Spleen (tissue), 11 donors: Measurements from ENCODE around the gene HCAR3. TPM values are rescaled to one million over a fixed set of nuclear protein-coding genes. Genes with fewer than 3 reads are reported as not detected.
"Not testable (repeated sequence)": the region's sequence is repeated elsewhere in the genome, so short reads cannot be mapped to it uniquely, and the experiment has no call there.

Source experiments
- DNase-seq: peaks from one replicate; pipeline ENCODE4 v3.0.0-alpha.2; 2020
- H3K27ac ChIP-seq, 8 donors: fragments of 200-600 bp; sonication (generic) in 7 of 8; 1 replicate in 4 of 8; 2 replicates in 4 of 8; pipeline versions ENCODE4 v1.5.0 to v1.8.0; 2016 to 2021; ENCODE audit warnings: inconsistent platforms in 4 of 8, mild to moderate bottlenecking in 4 of 8, moderate library complexity in 1 of 8
- H3K27me3 ChIP-seq, 7 donors: fragments of 200-600 bp; sonication (generic) in 6 of 7; replicated peaks in 1 of 7; 1 replicate in 4 of 7; 2 replicates in 3 of 7; pipeline versions ENCODE4 v1.5.0 to v1.8.0; 2016 to 2021; ENCODE audit warnings: inconsistent platforms in 3 of 7, mild to moderate bottlenecking in 1 of 7
- H3K36me3 ChIP-seq, 6 donors: fragments of 200-600 bp; sonication (generic) in 5 of 6; 1 replicate in 4 of 6; 2 replicates in 2 of 6; pipeline versions ENCODE4 v1.5.0 to v1.8.0; 2016 to 2021; ENCODE audit warnings: inconsistent platforms in 2 of 6
- H3K4me1 ChIP-seq, 6 donors: fragments of 200-600 bp; sonication (generic) in 5 of 6; 1 replicate in 3 of 6; 2 replicates in 3 of 6; pipeline versions ENCODE4 v1.5.0 to v1.8.0; 2016 to 2021; ENCODE audit warnings: inconsistent platforms in 3 of 6
- H3K4me3 ChIP-seq, 8 donors: fragments of 200-600 bp; sonication (generic) in 7 of 8; 1 replicate in 4 of 8; 2 replicates in 4 of 8; pipeline versions ENCODE4 v1.5.0 to v1.8.0; 2016 to 2021; ENCODE audit warnings: inconsistent platforms in 4 of 8, mild to moderate bottlenecking in 4 of 8, moderate library complexity in 2 of 8
- H3K9me3 ChIP-seq, 8 donors: fragments of 200-600 bp; sonication (generic) in 7 of 8; 1 replicate in 4 of 8; 2 replicates in 4 of 8; pipeline versions ENCODE4 v1.5.0 to v1.8.0; 2016 to 2021; ENCODE audit warnings: inconsistent platforms in 4 of 8
- POLR2A ChIP-seq, 3 donors: fragments of 450-650 bp; IDR thresholded peaks; one replicate each; pipeline ENCODE4 v1.5.1; 2017; ENCODE audit warnings: antibody characterized with exemption in 3 of 3, mild to moderate bottlenecking in 1 of 3
- POLR2AphosphoS5 ChIP-seq, 3 donors: sonication (generic); formaldehyde crosslinking; IDR thresholded peaks; one replicate each; pipeline ENCODE4 v1.5.1; 2017; ENCODE audit warnings: antibody characterized with exemption in 3 of 3
- WGBS, 5 donors: extraction: QIAGEN DNeasy Blood & Tissue Kit in 3 of 5; methylation state at CpG; one replicate each; pipeline versions ENCODE4 v1.1.5 to v1.1.7; 2013 to 2018; 5-methylcytosine and 5-hydroxymethylcytosine counted together
- intact Hi-C: fragments of 100-400 bp; cut with DNase I; formaldehyde crosslinking; loops from one replicate; pipeline ENCODE4 v1.15.0; 2023; ENCODE audit warnings: low total_unique reads
- polyA plus RNA-seq, 3 donors: library from polyadenylated mRNA; stranded (reverse); fragments of 200-250 nt; gene quantifications; one replicate each; pipeline ENCODE4 v1.2.1, GENCODE V29; 2013
- total RNA-seq, 7 donors: library from RNA; depleted of rRNA in 3 of 7; stranded (reverse); fragments of >200 nt in 3 of 7; fragmentation: NEBNext Ultra II Directional in 4 of 7; extraction: Animal tissue kit (Norgen Biotek cat#: 25700) in 4 of 7; gene quantifications; one replicate each; pipeline versions ENCODE4 v1.1.0 to v1.2.1, GENCODE V29; 2016 to 2021
- TF ChIP-seq, protein P1 (sequence below), 11 experiments: fragments of 200-600 bp in 7 of 11; fragments of 450-650 bp in 4 of 11; sonication (generic) in 4 of 11; IDR thresholded peaks in 8 of 11; conservative IDR thresholded peaks in 3 of 11; 1 replicate in 7 of 11; 2 replicates in 4 of 11; pipeline versions ENCODE4 v1.4.0 to v1.8.0; 2016 to 2021; ENCODE audit warnings: antibody characterized with exemption in 11 of 11, inconsistent platforms in 4 of 11, mild to moderate bottlenecking in 1 of 11
- donor health status: healthy with polysubstance abuse.
- donor health status: DM: no; HTN: no; CAD: no; lungs with moderate emphysema.
- donor health status: DM: no; HTN: no; CAD: no.
- donor health status: Bipolar disorder and iron deficiency.
- donor health status: healthy.
- donor health status: DM: no; HTN: no; CAD: no.
- donor health status: DM: yes; HTN: yes; CAD: no.

HCAR3 gene
- total and polyA plus RNA-seq, 10 donors = 0.36 to 92.8 (median 19.2) TPM

- H3K4me3 ChIP-seq = no peak overlapping the region
- no peak for DNase-seq
- 52 to 79% (median 76%) methylated on average over 11 of the region's 11 CpGs for WGBS, 5 donors
Measured at GRCh38 chr12:122721057-122721545, 4.5 kb upstream of the HCAR3 start.

DNA sequence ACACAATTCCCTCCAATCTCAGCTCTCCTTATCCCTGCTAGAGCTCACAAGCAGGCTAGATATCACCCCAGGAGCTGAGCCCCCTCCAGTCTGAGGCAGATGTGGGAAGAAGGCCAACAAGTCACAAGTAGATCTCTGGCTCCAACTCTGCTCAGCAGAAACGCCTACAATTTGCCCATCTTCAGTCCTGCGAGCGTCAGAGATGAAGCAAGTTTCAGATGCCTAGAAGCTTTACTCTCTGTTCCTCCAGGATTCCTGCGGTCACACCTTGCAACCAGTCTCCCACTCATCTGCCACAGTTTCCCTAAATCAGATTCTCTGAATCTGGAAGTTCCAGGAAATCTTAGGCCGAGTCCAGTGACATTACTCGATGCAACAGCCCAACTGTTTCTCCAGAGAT, 1.4 kb downstream of the HCAR3 start:
- intact Hi-C loops, H3K36me3 ChIP-seq, H3K9me3 ChIP-seq, H3K27ac ChIP-seq, DNase-seq, H3K27me3 ChIP-seq, H3K4me1 ChIP-seq: not testable (repeated sequence)
- 83 to 90% (median 86%) methylated on average over 6 of the region's 6 CpGs for WGBS, 5 donors
- peak overlapping the region in 2 of 8 donors; percentile 26 to 53 for H3K4me3 ChIP-seq

More at GRCh38 chr12:122721057-122721545, 4.5 kb upstream of the HCAR3 start:
- Histone ChIP-seq H3K9me3 (no peaks in the 10 kb centered on the region), H3K4me1 (peaks cover 0 to 40% (median 14%) of the 10 kb centered on the region in 6 donors), H3K36me3 (no peaks in the 10 kb centered on the region), H3K27ac (peak overlapping the region in 7 of 8 donors; percentile 16 to 52 (median 42)), H3K27me3 (no peaks in the 10 kb centered on the region)
- intact Hi-C loops = no loop called here
- TF ChIP-seq POLR2AphosphoS5 (IDR thresholded peaks at IDR 0.05) = no peak
- TF ChIP-seq, protein P1, sequence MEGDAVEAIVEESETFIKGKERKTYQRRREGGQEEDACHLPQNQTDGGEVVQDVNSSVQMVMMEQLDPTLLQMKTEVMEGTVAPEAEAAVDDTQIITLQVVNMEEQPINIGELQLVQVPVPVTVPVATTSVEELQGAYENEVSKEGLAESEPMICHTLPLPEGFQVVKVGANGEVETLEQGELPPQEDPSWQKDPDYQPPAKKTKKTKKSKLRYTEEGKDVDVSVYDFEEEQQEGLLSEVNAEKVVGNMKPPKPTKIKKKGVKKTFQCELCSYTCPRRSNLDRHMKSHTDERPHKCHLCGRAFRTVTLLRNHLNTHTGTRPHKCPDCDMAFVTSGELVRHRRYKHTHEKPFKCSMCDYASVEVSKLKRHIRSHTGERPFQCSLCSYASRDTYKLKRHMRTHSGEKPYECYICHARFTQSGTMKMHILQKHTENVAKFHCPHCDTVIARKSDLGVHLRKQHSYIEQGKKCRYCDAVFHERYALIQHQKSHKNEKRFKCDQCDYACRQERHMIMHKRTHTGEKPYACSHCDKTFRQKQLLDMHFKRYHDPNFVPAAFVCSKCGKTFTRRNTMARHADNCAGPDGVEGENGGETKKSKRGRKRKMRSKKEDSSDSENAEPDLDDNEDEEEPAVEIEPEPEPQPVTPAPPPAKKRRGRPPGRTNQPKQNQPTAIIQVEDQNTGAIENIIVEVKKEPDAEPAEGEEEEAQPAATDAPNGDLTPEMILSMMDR (IDR thresholded peaks at IDR 0.05 in 8 of 11, conservative IDR thresholded peaks at IDR 0.05 in 3 of 11) = no peak
- no peak for TF ChIP-seq POLR2A (IDR thresholded peaks at IDR 0.05)

GRCh38 chr12:122713491-122714188, 3.0 kb downstream of the HCAR3 start:
- H3K27me3 ChIP-seq, intact Hi-C loops: not testable (repeated sequence)
- 53 to 84% (median 76%) methylated on average over 3 to 4 of the region's 10 CpGs for WGBS, 5 donors

DNA sequence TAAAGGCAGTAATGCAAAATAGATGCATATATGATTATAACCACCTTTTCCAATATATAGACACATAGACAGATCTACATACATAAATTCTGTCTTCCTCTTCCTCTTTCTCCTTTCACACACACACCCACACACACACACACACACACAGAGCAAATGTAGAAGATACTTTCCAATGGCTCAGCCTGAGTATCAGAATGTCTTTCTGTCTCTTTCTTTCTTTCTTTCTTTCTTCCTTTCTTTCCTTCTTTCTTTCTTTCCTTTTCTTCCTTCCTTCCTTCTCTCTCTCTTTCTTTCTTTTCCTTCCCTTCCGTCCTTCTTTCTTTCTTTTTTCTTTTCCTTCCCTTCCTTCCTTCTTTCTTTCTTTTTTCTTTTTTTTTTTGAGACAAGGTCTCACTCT, 5.3 kb downstream of the HCAR3 start:
- H3K27ac ChIP-seq, H3K4me1 ChIP-seq, DNase-seq, H3K27me3 ChIP-seq, H3K36me3 ChIP-seq, intact Hi-C loops, H3K4me3 ChIP-seq, H3K9me3 ChIP-seq: not testable (repeated sequence)
- WGBS, 5 donors = 55 to 76% (median 60%) methylated on average over 1 of the region's 1 CpG

More at GRCh38 chr12:122713491-122714188, 3.0 kb downstream of the HCAR3 start:
- peak overlapping the region in 3 of 8 donors; percentile 14 to 53 (median 26) for H3K4me3 ChIP-seq
- not testable (repeated sequence) for H3K4me1 ChIP-seq, H3K36me3 ChIP-seq, H3K27ac ChIP-seq, H3K9me3 ChIP-seq, DNase-seq

- H3K4me1 ChIP-seq, H3K27ac ChIP-seq, intact Hi-C loops, H3K9me3 ChIP-seq, DNase-seq, H3K27me3 ChIP-seq, H3K4me3 ChIP-seq, H3K36me3 ChIP-seq: not testable (repeated sequence)
- 79 to 92% (median 90%) methylated on average over 2 of the region's 2 CpGs for WGBS, 5 donors
Measured at GRCh38 chr12:122710341-122710740, 6.3 kb downstream of the HCAR3 start.

DNA sequence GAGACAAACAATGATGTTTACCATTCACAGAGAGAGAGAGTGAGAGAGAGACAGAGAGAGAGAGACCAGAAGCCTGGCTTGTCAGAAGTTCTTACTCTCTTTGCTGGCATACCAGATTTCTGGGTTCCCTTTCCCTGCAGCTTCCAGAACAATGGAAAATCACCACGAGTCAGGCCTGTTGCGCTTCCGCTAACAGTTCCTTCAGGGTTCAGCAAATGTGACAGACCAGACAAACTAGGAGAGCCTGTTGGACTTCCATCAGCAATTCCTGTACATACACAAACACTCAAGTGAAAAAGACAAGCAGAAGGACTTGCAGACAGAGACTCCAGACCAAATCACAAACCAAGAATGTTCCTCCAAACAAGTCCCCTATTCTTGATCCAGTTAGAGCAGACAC, 7.3 kb downstream of the HCAR3 start:
- WGBS, 5 donors = no CpG with 5 or more reads among the region's 3 CpGs
- H3K27ac ChIP-seq, DNase-seq, H3K27me3 ChIP-seq, H3K36me3 ChIP-seq, intact Hi-C loops, H3K4me3 ChIP-seq, H3K4me1 ChIP-seq, H3K9me3 ChIP-seq: not testable (repeated sequence)

- H3K4me3 ChIP-seq, H3K9me3 ChIP-seq, DNase-seq, H3K4me1 ChIP-seq, H3K27me3 ChIP-seq, intact Hi-C loops, H3K36me3 ChIP-seq: not testable (repeated sequence)
- 92 to 97% (median 93%) methylated on average over 3 of the region's 3 CpGs for WGBS, 5 donors
- peak overlapping the region in 3 of 8 donors; percentile 55 to 80 (median 76) for H3K27ac ChIP-seq
Measured at GRCh38 chr12:122703841-122704240, 12.8 kb downstream of the HCAR3 start.
